GM18867 (cell line): Measurements from ENCODE around the gene IL32.
A peak's percentile ranks its signal among the peaks of the same experiment; 100 is the strongest.

Experiments
- ATAC-seq: cut with Tn5 transposase; IDR thresholded peaks from one replicate; pipeline ENCODE4 v1.9.1; 2021; ENCODE audit warnings: mild to moderate bottlenecking, moderate library complexity; ENCODE audit not compliant: unreplicated experiment

Gene IL32

GRCh38 chr16:3088925-3089716 lies 23.7 kb downstream of the IL32 start:
- ATAC-seq = no peak

- ATAC-seq = no peak
These were observed 24.5 kb downstream of the IL32 start for GRCh38 chr16:3089717-3090592.

DNA sequence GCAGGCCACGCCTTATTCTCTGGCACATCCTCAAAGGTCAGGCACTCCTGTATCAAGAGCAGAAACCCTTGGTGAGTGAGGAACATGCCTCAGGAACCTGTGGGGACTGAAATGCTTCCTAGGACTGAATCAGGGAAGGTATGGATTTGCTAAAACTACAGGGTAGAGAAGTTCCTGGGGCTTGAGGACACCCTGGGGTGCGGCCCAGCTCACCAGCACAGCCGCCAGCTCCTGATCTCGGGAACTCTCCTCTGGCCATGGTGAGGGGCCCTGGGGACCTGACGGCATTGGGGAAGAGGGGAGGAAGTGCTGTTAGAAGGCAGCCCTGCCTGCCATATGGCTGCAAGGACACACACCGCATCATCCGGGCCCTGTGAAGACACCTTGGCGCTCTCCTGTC lies 26.1 kb downstream of the IL32 start:
- ATAC-seq = no peak

DNA sequence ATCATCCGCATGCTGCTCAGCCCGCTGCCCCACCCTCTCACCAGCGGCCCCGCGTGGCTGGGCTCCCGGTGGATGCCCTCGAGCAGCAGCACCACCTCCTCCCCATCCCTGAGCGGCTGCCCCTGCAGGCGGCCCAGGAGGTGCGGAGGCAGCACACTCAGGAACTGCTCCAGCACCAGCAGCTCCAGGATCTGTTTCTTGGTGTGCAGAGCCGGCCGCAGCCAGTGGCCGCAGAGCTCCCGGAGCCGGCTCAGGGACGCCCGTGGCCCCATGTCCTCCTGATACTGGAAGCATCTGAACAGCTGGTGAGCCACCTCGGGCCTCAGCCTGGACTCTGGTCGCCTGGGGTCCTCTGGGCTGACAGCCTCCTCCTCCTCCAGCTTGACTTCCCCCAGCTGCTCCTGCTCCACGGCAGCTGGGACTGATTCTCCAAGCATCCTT lies 27.1 kb downstream of the IL32 start:
- no peak for ATAC-seq

DNA sequence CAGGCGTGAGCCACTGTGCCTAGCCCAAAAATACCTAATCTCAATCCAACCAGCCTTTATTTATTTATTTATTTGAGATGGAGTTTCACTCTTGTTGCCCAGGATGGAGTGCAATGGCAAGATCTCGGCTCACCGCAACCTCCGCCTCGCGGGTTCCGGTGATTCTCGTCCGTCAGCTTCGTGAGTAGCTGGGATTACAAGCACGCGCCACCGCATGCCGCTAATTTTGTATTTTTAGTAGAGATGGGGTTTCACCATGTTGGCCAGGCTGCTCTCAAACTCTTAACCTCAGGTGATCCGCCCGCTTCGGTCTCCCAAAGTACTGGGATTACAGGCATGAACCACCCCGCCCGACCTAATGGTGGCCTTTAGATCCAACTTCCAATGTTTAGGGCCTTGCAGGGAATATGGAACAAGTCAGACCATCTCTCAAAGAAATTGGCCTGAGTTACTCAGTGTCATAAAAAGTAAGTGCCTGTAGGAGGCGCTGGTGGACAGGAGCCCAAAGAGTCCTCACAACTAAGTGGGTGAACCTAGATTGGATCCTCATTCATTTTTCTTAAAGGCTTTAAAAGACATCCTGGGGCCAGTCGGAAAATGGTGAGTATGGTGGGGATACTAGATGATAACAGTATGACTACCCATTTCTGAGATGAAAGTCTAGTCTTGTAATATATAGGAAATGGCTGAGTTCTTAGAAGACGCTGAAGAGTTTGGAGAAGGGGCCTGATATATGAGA lies 29.0 kb downstream of the IL32 start:
- no peak for ATAC-seq

- ATAC-seq = peak; percentile 50
These were observed 30.4 kb downstream of the IL32 start for GRCh38 chr16:3095869-3096268.

GRCh38 chr16:3096362-3096761 lies 30.9 kb downstream of the IL32 start:
- ATAC-seq = no peak

DNA sequence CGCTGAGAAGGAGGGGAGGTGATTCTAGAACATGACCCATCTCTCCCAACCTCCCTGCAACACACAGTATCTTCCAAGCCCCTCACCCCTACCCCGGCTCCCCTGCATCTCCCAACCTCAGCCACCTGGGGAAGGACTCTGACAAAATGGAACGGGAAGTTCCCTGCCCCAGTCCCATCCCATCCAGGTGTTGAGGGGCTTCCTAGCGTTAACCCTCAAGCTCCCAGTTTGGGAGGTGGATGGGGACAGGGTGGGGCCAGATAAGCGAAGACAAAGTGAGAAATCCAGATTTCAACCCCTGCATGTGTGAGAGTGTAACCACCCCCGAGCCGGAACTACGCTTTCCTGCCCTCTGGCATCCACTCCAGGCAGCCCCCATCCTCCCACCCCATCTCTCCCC lies 31.8 kb downstream of the IL32 start:
- no peak for ATAC-seq

GRCh38 chr16:3098459-3099394 lies 33.3 kb downstream of the IL32 start, which contains the start of gene ZSCAN10:
TSS of gene ZSCAN10 (minus strand) at chr16:3099294. CDS start at chr16:3092937, 6,357 bp downstream.
- no peak for ATAC-seq

DNA sequence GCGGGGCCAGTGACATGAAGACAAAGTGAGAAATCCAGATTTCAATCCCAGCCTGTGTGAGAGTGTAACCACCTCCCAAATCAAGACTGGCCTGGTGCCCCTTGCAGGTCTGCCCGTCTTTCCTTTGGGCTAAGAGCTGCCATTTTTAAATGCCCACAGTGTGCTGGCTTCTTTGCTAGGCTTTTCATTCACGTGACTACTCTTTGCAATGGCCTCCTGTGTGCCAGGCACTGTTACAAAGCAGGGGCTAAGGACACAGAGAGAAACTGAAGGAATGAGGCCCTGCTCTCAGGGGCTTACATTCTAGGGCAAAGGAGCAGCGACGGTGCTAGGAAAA lies 33.9 kb downstream of the IL32 start:
- ATAC-seq = no peak

- ATAC-seq = peak; percentile 66
These were observed 34.5 kb downstream of the IL32 start for GRCh38 chr16:3099732-3100499.

- no peak for ATAC-seq
These were observed 35.8 kb downstream of the IL32 start for GRCh38 chr16:3101018-3101840.

DNA sequence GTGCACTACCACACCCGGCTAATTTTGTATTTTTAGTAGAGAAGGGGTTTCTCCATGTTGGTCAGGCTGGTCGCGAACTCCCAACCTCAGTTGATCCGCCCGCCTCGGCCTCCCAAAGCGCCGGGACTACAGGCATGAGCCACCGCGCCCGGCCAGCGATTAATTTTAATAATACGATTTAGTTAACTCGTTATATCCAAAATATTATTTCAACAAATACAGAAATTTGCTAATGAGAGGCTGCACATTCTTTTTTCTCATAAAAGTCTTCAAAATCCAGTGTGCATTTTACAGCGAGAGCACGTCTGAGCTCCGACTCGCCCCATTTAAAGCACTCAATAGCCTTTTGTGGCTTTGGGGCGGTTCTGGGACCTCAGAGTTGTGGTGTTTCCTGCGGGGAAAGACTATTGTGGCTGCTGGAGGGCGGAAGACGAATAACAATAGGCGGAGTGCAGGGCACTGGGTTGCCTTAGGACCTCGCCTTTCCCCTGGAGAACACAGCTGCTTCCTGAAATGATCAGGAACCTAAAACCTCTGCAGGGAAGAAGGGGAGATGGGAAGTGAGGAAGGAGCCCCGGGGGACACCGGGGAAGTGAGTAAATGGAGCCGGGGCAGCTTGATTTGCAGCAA lies 36.5 kb downstream of the IL32 start:
- ATAC-seq = no peak

DNA sequence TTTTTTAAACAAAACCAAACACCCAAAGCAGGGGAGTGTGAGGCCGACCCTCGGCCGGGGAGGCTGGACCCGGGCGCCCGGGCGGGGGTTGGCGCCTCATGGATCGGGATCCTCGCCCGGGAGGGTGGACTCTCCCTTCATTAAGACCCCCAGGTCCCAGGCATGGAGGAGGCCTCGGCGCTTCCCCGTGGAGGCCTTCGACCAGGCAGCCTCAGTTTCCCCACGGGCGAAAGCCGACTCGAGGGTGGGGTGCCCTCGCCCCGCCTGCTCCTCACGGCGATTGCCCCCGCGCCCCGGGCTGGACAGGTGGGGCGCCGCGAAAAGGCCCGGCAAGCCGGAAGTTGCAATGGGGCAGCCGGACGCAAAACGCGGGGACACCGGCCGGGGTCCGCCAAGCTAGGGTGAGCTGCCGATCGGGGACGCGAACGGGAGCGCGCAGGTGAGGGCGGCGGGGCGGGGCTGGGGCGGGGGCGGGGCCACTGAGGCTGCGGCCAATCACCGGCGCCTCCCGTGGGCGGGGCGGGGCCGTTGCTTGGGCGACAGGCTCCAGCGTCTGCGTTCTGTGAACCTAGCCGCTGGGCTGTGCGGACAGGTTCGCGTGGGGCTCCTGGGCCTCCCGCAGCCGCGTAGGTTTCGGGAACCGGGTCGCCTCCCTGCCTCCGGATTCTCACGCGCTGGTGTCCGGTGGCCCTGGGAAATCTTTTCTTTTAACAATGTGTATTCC lies 40.9 kb downstream of the IL32 start:
- peak; percentile 87 for ATAC-seq

DNA sequence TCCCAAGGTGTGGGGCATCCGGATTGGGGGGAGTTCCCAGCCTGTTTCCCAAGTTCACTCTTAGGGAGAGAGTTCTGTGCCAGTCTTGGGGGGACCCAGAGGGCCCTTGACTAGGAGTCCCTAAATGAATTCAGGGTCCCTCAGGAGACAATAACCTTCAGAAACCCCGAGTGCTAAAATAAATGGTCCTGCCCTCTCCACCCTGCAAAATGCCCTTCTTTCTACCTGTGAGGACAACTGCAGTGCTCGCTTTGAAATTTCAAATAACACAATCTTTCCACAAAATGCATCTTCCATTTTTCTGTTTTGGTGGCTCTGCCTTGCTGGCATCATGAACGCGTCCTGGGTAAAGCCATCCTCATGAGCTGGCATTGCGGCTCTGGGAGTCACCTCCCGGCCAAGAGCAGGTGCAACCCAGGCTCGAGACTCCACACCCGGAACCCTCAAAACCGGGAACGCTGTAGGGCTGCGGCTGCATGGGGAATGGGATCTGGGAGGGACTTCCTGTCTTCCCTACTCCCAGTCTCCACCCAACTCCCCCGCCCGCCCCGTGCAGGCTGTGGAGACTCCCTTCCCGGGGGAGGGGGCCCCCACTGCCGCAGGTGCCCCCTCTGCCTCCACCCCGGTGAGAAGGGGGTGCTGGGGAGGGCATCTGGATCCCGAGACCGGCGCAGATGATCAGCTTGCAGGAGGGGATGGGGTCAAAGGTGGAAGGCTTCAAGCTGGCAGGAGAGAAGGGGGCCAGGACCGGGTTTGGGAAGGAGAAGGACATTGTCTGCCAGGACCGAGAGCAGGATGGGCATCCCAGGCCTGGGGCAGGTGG lies 46.8 kb downstream of the IL32 start, which contains the start of gene ZNF205:
Gene ZNF205 (plus strand): TSS at position 529 of the 823 bp plus-strand sequence. CDS start 845 bp downstream, outside the sequence.
- no peak for ATAC-seq

- ATAC-seq = no peak
These were observed 47.6 kb downstream of the IL32 start for GRCh38 chr16:3112881-3113574.
